Stimulated activated CD4-positive, alpha-beta T cell treated with anti-CD3 and anti-CD28 coated beads, Interleukin-2, amount 100 ng/mL, for 48 hours (primary cell): Measurements from ENCODE around the gene DNAH9.
A peak's percentile ranks its signal among the peaks of the same experiment; 100 is the strongest.

Experiments used
- DNase-seq, 2 donors: peaks; one replicate each; pipeline ENCODE4 v3.0.0-alpha.2; 2020

The DNAH9 gene, protein sequence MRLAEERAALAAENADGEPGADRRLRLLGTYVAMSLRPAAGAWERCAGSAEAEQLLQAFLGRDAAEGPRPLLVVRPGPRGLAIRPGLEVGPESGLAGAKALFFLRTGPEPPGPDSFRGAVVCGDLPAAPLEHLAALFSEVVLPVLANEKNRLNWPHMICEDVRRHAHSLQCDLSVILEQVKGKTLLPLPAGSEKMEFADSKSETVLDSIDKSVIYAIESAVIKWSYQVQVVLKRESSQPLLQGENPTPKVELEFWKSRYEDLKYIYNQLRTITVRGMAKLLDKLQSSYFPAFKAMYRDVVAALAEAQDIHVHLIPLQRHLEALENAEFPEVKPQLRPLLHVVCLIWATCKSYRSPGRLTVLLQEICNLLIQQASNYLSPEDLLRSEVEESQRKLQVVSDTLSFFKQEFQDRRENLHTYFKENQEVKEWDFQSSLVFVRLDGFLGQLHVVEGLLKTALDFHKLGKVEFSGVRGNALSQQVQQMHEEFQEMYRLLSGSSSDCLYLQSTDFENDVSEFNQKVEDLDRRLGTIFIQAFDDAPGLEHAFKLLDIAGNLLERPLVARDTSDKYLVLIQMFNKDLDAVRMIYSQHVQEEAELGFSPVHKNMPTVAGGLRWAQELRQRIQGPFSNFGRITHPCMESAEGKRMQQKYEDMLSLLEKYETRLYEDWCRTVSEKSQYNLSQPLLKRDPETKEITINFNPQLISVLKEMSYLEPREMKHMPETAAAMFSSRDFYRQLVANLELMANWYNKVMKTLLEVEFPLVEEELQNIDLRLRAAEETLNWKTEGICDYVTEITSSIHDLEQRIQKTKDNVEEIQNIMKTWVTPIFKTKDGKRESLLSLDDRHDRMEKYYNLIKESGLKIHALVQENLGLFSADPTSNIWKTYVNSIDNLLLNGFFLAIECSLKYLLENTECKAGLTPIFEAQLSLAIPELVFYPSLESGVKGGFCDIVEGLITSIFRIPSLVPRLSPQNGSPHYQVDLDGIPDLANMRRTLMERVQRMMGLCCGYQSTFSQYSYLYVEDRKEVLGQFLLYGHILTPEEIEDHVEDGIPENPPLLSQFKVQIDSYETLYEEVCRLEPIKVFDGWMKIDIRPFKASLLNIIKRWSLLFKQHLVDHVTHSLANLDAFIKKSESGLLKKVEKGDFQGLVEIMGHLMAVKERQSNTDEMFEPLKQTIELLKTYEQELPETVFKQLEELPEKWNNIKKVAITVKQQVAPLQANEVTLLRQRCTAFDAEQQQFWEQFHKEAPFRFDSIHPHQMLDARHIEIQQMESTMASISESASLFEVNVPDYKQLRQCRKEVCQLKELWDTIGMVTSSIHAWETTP (N-terminal part only)

DNA sequence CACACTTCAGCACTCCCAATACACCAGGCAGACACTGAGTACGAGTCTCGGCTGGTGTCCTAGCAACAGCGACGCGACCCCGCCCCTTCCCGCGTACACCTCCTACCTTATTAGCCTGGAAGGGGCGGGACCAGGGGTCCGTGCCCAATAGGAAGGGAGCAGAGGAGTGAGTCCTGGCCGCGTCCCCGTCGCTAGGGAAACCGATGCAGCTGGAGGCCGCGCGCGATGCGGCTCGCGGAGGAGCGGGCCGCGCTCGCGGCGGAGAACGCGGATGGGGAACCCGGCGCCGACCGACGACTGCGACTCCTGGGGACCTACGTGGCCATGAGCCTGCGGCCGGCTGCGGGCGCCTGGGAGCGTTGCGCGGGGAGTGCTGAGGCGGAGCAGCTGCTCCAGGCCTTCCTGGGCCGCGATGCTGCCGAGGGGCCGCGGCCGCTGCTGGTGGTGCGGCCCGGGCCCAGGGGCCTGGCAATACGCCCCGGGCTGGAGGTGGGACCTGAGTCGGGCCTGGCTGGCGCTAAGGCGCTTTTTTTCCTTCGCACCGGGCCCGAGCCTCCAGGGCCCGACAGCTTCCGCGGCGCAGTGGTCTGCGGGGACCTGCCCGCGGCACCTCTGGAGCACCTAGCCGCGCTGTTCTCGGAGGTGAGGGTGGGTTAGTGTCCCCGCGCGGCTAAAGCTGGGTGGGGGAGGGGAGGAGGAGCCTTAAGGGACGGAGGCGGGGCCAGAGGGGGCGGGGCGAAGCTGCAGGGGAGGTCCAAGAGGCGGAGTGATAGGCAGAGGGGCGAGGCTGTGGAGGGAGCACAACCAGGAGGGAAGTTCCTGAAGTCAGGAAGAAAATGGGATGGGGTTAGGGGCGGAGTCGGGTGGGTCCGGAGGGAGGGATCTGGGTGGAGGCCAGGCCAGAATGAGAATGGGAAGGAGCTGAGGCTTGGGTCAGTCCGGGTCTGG lies at the start of gene DNAH9:
TSS of gene DNAH9 (plus strand) at position 197 of the 948 bp plus-strand sequence. CDS start at position 226, 29 bp downstream.
- DNase-seq, result peak in 1 of 2 donors; percentile 13

DNA sequence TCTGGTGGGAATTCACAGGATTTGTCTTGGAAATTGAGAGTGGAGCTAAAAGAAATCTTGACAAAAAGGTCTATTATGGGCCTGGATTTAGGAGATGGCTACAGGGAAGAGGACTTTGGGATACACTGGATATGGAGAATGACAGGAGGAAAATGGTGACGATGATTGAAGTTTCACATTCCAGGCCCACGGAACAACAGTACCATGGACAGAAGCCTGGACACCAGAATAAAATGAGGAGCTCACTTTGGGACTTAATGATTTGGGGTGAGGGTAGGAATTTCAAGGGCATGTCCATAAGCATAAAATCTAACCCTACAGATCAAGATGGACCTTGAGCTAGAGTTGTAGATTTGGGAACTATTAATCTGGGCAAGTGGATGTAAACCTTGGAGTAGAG lies 47.8 kb upstream of the DNAH9 start:
- no peak for DNase-seq

DNA sequence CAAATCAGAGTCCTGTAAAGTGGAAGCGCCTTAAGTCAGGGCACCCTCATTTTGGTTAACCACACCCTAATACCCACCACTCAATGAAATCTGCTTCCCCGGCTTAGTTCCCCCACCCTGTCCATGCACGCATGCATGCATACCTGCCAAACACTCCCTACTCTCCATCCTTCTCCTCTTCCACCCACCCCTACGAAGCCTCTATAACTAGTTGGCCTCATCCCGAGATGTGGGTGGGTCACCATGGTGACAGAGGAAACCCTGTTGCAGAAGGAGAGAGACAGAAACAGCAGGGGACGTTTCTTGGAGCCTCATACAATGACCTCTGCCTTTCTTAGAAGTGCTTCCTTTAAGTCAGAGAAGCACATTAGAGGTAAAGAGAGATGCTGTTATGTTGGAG lies 46.8 kb upstream of the DNAH9 start:
- no peak for DNase-seq

DNA sequence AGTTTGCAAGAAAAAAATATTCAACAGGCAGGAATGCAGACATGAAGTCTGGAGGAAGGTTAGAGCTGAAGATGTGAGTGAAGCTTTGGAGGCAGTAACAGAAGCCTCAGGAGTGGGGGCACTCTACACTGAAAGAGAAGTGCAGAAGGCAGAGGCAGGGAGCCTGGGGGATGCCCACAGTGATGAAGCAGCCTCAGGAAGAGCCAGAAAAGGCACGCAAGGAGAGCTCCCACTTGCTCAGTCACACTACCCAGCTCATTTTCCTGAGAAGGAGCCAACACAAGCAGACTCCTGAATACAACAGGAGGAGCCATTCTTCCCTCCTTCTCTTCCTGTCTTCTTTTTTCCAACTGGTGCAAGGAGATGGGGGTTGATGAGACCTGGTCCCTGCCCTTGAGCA lies 45.1 kb upstream of the DNAH9 start:
- DNase-seq, result no peak

DNA sequence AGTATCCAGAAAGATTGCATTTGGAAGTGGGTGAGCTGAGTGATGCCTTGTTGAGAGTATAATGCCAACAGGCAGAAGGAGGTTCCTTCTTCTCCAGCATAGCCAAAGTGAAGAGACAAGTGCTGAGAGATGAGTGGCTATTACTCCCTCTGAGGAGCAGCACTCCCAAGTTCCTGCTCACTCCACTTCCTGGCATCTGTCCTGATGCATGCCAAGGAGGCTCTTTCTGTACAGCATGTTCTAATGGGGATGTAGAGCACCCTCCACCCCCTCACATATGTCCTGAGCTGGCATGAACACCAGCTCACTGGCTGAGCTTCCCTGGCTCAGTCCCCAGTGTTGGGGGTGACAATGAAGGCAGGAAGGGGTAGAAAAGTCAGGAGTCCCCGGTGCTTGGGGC lies 44.2 kb upstream of the DNAH9 start:
- no peak for DNase-seq

DNA sequence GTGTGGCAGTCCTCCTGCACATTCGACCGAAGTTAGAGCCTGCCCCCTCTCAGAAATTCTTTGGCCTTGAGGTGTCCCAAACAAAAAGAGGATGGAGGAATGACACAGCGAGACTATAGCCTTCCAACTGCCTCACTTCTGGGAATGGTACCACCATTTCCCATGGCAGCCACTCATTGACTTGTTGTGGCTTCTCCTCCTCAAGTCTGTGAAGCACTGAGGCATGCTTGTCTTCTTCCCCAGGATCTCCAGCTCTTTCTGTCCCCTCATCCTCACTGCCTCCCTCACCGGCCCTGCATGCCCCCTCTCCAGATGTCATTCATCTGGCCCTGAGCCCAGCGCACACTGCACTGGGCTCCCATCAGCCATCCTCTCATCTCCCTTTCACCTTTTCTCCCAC lies 43.7 kb upstream of the DNAH9 start:
- DNase-seq, result no peak

DNA sequence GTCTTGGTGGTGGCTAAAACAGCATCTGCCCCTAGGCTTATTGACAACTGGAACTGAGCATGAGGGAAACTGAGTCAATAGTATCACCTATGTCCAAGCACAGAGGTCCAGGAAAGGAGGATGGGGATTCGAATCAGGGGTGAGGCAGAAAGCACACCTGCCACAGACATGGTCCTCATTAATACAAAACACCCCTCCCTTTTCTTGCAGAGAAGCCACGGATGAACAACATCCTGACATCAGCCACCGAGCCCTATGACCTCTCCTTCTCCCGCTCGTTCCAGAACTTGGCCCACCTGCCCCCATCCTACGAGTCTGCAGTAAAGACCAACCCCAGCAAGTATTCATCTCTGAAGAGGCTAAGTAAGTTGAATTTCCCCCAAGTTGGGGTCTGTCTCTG lies 42.7 kb upstream of the DNAH9 start:
- no peak for DNase-seq

DNA sequence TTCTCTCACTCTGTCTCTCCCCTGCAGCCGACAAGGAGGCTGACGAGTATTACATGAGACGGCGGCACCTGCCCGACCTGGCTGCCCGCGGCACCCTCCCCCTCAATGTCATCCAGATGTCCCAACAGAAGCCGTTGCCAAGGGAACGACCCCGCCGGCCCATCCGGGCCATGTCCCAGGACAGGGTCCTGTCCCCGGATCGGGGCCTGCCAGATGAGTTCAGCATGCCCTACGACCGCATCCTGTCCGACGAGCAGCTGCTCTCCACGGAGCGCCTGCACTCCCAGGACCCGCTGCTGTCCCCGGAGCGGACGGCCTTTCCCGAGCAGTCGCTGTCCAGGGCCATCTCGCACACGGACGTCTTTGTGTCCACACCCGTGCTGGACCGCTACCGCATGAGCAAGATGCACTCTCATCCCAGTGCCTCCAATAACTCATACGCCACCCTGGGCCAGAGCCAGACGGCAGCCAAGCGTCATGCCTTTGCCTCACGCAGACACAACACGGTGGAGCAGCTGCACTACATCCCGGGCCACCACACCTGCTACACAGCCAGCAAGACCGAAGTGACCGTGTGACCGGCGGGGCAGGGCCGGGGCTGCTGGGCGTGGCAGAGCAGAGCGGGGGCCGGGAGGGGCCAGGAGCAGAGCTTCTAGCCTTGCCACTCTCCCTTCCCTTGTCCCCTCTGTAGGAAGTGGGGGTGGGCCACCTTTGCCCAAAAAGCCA lies 40.4 kb upstream of the DNAH9 start:
- DNase-seq, result no peak

DNA sequence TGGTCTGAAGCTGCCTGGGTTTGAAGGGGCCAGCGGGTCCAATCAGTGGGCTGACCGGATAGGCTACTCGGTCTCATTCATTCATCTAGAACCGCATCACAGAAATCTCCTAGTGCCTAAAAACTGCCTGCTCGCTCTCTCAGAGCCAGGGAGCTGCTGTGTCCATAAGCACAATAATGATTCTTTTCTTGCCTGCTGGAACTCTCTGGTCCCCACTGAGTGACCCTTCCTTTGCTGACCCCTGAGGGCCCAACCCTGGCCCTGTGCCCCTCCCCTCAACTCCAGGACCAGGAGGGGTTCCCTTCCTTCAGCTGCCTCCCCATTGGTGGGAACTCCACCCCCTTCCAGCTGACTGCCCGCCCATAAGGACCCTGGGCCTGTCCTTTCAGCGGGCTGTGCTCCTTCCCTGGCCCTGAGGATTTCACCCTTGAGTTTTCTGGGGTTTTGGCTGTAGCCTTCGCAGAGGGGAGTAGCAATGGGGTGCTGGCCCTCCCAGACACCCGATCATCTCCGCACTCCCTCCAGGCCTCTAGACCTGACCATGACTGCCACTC lies 39.5 kb upstream of the DNAH9 start:
- no peak for DNase-seq

DNA sequence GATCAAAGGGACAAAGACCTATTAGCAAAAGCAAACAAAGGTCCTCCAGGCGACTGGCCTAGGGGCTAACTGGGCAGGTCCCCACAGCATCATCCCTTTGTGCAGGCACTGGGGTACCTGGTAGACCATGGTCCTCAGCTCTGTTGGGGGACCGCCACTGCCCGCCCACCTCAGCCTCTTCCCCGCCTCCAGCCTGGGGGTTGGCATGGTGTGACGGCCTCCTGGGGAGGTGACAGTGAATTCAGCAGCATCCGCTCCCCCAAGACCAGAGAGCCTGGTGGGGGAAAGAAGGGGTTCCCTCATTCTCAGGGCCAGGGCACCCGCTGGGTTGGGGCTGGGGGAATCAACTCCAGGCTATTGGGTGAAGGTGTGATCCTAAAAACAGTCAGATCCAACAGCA lies 38.7 kb upstream of the DNAH9 start:
- DNase-seq, result no peak

DNA sequence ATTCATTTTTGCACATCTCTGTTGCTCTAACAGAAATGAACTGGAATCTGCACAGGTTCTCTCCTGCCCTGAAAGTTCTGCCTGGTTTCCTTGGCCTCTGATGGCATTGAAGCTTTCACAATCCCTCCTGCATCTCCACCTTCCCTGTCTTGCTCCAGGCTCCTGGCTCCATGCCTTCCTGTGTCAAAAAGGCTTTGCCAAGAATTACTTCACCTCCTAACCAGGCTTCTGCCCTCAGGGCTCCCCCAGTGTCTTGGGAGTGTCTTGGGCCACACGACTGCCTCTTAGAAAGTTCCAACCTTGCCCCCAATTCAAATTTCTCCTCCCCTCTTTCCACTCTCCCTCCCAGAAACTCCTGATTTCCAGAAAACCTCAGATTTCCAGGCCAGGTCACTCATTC lies 37.0 kb upstream of the DNAH9 start:
- DNase-seq, result no peak

DNA sequence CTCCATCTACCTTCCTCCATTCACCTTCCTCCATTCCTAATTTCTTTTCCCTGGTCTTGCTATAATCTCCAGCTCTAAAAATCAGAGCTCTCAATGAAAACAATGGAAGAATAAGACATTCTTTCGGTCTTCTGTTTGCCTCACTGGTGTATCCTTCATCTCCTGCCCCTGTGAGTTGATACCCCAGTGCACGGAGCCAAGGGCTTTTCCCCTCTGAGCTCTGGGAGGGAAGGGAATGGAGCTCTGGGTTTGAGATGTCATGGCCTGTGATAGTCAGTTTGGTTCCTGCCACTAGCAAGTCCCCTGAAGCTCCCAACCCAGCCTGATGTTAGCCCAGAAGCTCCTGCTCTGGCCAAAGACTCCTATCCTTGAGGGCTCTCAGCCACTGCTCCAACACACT lies 36.6 kb upstream of the DNAH9 start:
- no peak for DNase-seq

DNA sequence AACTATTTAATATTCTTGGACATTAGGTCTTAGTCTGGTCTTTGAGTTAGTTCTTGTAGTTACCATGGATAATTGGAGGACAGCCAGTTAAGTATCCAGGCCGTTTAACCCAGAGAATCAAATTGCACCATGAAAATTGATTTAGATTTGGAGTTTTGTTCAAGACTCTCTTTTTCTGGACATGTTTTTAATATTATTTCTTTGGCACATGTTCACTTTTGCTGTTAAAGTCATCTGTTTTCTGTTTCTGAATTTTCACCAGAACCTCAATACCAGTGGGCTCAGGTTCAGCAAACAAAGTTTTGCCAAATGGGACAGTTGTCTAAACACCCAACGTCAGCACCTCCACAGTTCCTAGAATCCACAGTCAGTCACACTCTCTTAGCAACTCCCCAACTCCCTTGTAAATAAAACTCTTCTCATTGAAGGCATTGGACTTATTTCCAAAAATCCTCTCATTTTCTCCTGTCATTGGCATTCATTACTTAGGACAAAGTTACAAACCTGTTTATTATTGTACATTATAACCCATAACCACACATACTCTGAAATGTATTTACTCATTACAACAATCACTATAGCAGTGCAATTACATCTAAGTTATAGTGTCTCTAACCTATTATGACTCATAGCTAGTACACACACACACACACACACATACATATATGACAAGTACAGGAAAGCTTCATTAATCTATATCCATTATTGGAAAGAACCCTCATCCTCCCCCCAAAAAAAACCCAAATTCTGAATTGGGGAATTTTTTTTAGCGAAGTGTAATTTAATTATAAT lies 33.5 kb upstream of the DNAH9 start:
- DNase-seq, result no peak

DNA sequence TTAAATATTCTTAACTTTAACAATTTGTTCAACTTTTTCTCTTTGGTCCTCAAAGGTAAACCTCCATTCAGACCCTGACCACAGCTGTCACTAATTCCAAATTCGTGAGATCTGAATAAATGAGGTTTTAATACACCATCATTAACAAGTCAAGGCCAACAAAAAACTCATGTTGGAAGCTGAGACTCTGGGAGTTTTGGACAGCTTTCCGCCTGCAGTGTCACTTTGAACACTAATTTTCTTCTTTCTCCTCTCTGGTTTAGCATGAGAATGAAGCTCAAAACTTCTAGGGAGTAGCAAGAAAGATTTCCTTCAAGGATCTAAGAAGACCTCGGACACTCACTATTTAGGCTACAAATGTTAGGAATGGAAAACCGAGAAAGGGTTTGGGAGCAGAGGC lies 32.7 kb upstream of the DNAH9 start:
- DNase-seq, result no peak

DNA sequence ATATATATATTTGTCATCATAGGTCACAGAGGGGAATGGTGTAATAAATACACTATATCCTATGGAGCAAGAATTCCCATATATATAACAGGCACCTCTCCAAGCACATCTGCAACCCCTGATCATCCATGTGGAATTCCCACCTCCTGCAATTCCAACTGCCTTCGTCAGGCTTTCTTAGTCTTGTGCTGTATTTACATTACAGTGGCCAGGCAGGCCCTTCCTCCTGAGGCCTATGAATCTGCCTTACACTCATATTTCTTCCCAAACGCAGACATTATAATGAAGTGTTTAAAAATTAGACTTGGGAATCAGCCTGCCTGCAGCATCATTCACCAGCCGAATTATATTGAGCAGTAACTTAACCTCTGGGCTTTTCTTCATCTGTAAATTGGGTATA lies 19.3 kb upstream of the DNAH9 start:
- no peak for DNase-seq

DNA sequence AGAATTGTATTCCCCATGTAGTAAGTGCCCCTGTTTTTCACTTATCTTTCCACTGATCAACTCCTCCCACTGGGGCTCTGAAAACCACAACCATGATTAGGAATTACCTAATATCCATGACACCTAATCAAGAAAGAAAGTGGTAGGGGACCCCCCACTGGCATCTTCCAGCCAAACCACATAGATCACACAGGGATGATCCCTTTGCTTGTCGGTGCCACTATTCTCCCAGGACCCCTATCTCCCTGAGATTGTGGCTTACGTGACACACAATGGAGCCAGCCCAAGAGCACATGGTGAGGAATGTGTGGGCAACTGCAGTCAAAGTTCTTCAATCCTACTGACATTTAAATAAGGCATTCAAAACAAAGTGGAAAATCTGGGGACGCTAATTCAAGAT lies 17.6 kb upstream of the DNAH9 start:
- no peak for DNase-seq

DNA sequence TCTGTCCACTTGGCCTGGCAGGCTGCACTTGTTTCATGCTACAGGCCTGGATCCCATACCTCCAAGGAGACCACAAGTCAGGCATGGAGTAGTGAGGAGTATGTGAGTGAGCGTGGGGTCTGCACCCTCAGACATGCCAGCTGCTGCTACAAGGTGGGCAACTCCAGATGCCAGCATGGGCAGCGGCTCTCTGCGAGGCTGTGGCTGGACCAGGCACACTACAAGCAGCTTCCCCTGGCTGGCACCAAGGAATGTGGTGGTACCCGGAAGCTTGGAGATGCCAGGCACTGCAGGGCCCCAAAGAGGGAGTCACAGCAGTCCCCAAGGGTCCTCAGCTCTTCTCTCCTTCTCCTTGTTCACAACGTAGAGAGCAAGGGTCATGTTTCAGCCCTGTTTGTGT lies 16.1 kb upstream of the DNAH9 start:
- DNase-seq, result no peak

DNA sequence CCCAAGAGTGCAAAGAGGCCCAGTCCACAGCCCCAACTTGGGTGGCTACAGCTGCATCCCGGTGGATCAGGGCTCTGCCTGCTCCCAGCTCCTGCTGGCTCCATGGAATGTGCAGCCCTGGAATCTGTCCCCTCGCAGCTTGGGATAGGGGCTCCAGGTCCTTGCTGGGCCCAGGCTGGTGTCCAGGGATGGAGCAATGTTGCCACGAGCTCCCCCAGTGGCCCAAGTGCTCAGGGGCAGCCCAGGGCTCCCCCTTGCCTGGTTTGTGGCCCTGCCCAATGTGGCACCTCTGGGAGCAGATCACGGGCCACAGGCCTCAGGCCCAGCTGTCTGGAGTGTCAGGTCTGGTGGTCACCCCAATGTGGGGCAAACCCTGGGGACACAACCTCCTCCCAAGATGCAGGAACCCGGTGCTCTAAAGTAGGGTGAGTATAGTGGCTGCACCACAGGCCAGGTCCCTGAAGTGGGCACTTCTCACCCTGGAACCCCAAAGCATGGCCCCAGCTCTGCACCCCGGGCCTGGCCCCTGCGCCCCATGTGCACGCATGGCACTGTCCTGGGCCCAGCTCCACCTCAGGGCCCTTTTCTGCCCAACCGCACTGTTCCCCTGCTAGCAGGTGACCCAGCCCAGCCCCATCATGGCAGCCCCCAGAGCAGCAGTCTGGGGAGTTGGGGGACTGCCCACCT lies 14.8 kb upstream of the DNAH9 start:
- no peak for DNase-seq

DNA sequence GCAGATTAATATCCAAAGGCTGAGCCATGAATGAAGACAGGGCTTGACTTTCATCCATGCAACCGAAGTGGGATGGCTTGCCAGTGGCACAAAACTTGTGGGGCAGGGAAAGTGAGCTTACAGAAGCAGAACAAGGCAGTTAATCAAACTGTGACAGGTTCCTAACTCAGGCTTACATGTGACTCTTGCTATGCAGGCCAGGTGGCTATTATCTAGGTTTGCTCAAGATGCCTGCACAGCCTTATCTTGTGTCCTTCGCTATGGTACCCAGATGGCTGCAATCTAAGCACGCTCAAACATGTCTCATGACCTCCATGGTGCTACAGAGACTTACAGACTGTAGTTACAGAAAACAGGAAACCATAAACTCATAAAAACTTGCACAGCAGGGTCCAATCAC lies 8.6 kb upstream of the DNAH9 start:
- DNase-seq, result no peak

DNA sequence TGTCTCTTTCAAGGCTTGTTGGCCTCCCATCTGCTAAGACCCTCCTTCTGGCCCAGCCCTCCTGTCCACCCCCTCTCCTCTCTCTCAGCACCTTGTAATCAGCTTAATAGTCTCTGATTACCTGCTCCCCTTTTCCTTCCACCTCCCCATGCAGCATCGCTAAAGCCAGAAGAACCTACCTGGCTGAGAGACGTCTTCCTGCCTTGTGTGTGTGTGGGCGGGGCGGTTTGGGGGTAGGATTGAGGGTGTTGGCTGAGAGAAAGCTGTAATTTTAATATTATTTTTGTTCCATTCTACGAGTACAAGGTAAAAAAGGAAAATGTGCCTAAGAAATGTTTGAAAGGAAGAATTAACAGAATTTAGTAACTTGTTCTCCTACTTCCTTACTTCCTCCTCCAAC lies 3.4 kb downstream of the DNAH9 start:
- no peak for DNase-seq
